SK-N-MC (cell line): ENCODE results near the gene KDM4D.

Experiments used
- EZH2 ChIP-seq: fragments of 200-600 bp; sonication (generic); IDR thresholded peaks from one replicate; pipeline ENCODE4 v1.6.1; 2017; ENCODE audit warnings: antibody characterized with exemption
- FOXP2 ChIP-seq: optimal IDR thresholded peaks from 2 replicates; pipeline ENCODE3; 2011; ENCODE audit warnings: mild to moderate bottlenecking, moderate library complexity; ENCODE audit not compliant: insufficient read depth; ENCODE audit errors: extremely low read length, control extremely low read depth
- POLR2AphosphoS5 ChIP-seq: IDR thresholded peaks from 2 replicates; pipeline ENCODE4 v1.6.1; 2012; ENCODE audit warnings: mild to moderate bottlenecking, low read depth, low read length, borderline replicate concordance

DNA sequence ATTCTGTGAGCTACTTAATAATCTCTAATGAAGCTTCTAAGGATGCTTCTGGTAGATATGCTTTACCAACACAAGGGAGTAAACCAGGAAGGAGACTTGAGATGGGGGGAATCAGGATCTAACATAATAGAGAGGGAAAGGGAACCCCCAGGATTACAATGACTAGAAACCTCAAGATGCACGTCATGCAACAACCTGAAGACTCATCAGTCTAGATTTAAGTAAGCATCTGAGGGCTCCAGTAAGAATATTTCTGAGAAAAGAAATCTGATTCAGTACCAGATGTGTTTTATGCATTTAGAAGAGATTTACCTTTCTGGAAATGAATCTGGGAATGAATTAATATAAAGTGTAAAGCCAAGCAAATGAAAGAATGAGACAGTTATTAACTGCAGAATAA lies 15.2 kb downstream of the KDM4D start:
- no peak for TF ChIP-seq EZH2
- no peak for TF ChIP-seq FOXP2
- no peak for TF ChIP-seq POLR2AphosphoS5
